ENCODE results near the gene CST9L. TPM values are rescaled to one million over a fixed set of nuclear protein-coding genes. Genes with fewer than 3 reads are reported as not detected.

CST9L gene
- total RNA-seq, 1 experiment from 2014 or later: not detected

GRCh38 chr20:23568971-23569330 lies 667 bp upstream of the CST9L start:
- Histone ChIP-seq H3K9ac (ENCODE audit: low read length) (no peak overlapping the region), H3K27me3 (ENCODE audit: low read length) (peaks cover 54% of the 10 kb centered on the region), H3K4me2 (ENCODE audit: low read length) (no peak overlapping the region), H3K4me3 (ENCODE audit: low read length) (no peak overlapping the region), H2AFZ (ENCODE audit: low read length) (no peak overlapping the region), H3K27ac (ENCODE audit: low read length) (no peak overlapping the region), H4K20me1 (ENCODE audit: low read length) (no peaks in the 10 kb centered on the region), H3K4me1 (ENCODE audit: insufficient read depth, low read length) (no peaks in the 10 kb centered on the region), H3K36me3 (ENCODE audit: low read depth, low read length) (no peaks in the 10 kb centered on the region), H3K9me2 (replicated peaks; ENCODE audit: low read length) (no peaks in the 10 kb centered on the region), H3K79me2 (ENCODE audit: low read length) (no peaks in the 10 kb centered on the region), H3F3A (ENCODE audit: low read length, unreplicated experiment) (no peaks in the 10 kb centered on the region), H3K9me3 (ENCODE audit: low read length) (no peaks in the 10 kb centered on the region)
- TF ChIP-seq CTCF (conservative IDR thresholded peaks at IDR 0.05; ENCODE audit: low read depth, low read length) (no peak), EZH2 (IDR thresholded peaks at IDR 0.05; ENCODE audit: low read length, unreplicated experiment) (no peak), EZH2phosphoT487 (IDR thresholded peaks at IDR 0.05; ENCODE audit: borderline replicate concordance, low read length) (no peak)
- intact Hi-C loops (cut with micrococcal nuclease): no loop called here
- POLR2A ChIA-PET (ENCODE audit: unreplicated experiment): no interaction called here
- DNase-seq: no peak
- BruUV-seq (replicated peaks): no TSS peak
- CTCF ChIA-PET: no interaction called here
- no peak for ATAC-seq

- no peak overlapping the region for H3K9ac ChIP-seq (ENCODE audit: low read length)
- H3K9me2 ChIP-seq (replicated peaks; ENCODE audit: low read length): no peaks in the 10 kb centered on the region
- no peaks in the 10 kb centered on the region for H3K4me1 ChIP-seq (ENCODE audit: insufficient read depth, low read length)
- ChIA-PET POLR2A (ENCODE audit: unreplicated experiment) (no interaction called here), CTCF (no interaction called here)
- intact Hi-C loops (cut with micrococcal nuclease): no loop called here
- no peak overlapping the region for H3K4me2 ChIP-seq (ENCODE audit: low read length)
- ATAC-seq (no peak), DNase-seq (no peak)
- TF ChIP-seq CTCF (conservative IDR thresholded peaks at IDR 0.05; ENCODE audit: low read depth, low read length): no peak
- TF ChIP-seq EZH2 (IDR thresholded peaks at IDR 0.05; ENCODE audit: low read length, unreplicated experiment): no peak
- TF ChIP-seq EZH2phosphoT487 (IDR thresholded peaks at IDR 0.05; ENCODE audit: borderline replicate concordance, low read length): no peak
- H3K27me3 ChIP-seq (ENCODE audit: low read length): peaks cover 37% of the 10 kb centered on the region
- H3K79me2 ChIP-seq (ENCODE audit: low read length): no peaks in the 10 kb centered on the region
- peaks cover 14% of the 10 kb centered on the region for H3K9me3 ChIP-seq (ENCODE audit: low read length)
- BruUV-seq (replicated peaks): no TSS peak
- no peaks in the 10 kb centered on the region for H4K20me1 ChIP-seq (ENCODE audit: low read length)
- no peaks in the 10 kb centered on the region for H3K36me3 ChIP-seq (ENCODE audit: low read depth, low read length)
- no peak overlapping the region for H2AFZ ChIP-seq (ENCODE audit: low read length)
- H3K27ac ChIP-seq (ENCODE audit: low read length): no peak overlapping the region
- H3F3A ChIP-seq (ENCODE audit: low read length, unreplicated experiment): no peaks in the 10 kb centered on the region
- H3K4me3 ChIP-seq (ENCODE audit: low read length): no peak overlapping the region
These were observed 1.9 kb downstream of the CST9L start for GRCh38 chr20:23566199-23566932.

- CTCF ChIA-PET: no interaction called here
- Histone ChIP-seq H3K9me3 (ENCODE audit: low read length) (peaks cover 18% of the 10 kb centered on the region), H3K9ac (ENCODE audit: low read length) (no peak overlapping the region), H4K20me1 (ENCODE audit: low read length) (no peaks in the 10 kb centered on the region), H3K9me2 (replicated peaks; ENCODE audit: low read length) (no peaks in the 10 kb centered on the region), H3K27me3 (ENCODE audit: low read length) (peaks cover 33% of the 10 kb centered on the region), H3K4me1 (ENCODE audit: insufficient read depth, low read length) (no peaks in the 10 kb centered on the region), H3K79me2 (ENCODE audit: low read length) (no peaks in the 10 kb centered on the region), H3K36me3 (ENCODE audit: low read depth, low read length) (no peaks in the 10 kb centered on the region), H2AFZ (ENCODE audit: low read length) (no peak overlapping the region), H3K4me3 (ENCODE audit: low read length) (no peak overlapping the region), H3K27ac (ENCODE audit: low read length) (no peak overlapping the region), H3F3A (ENCODE audit: low read length, unreplicated experiment) (no peaks in the 10 kb centered on the region), H3K4me2 (ENCODE audit: low read length) (no peak overlapping the region)
- no TSS peak for BruUV-seq (replicated peaks)
- intact Hi-C loops (cut with micrococcal nuclease): no loop called here
- TF ChIP-seq EZH2phosphoT487 (IDR thresholded peaks at IDR 0.05; ENCODE audit: borderline replicate concordance, low read length) (no peak), EZH2 (IDR thresholded peaks at IDR 0.05; ENCODE audit: low read length, unreplicated experiment) (no peak), CTCF (conservative IDR thresholded peaks at IDR 0.05; ENCODE audit: low read depth, low read length) (no peak)
- no peak for ATAC-seq
- POLR2A ChIA-PET (ENCODE audit: unreplicated experiment): no interaction called here
- no peak for DNase-seq
These were observed 2.7 kb downstream of the CST9L start for GRCh38 chr20:23565503-23566045.

Data from PC-3 (cell line).